ENCODE data around the gene ZMIZ2.

DNA sequence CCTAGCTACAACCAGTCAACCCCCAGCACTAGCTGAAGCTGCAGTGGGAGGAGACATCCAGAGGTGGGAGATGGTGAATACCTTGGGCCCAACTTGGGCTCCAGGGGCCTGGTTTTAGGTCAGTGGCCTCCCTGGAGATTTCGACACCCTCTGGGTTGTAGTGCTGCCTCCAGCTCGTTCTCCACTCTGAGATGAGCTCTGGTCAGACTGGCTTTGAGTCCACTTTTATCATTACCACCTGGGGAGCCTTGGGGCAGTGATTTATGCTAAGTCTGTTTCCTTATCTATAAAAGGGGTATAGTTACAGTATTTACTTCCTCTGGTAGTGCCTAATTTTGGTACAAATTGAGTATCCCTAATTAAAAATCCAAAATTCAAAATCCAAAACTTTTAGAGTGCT lies 70.6 kb downstream of the ZMIZ2 start:
- no peak for TF ChIP-seq KLF16 (tag by site-specific recombination; IDR thresholded peaks at IDR 0.05)
- TF ChIP-seq, protein P1, sequence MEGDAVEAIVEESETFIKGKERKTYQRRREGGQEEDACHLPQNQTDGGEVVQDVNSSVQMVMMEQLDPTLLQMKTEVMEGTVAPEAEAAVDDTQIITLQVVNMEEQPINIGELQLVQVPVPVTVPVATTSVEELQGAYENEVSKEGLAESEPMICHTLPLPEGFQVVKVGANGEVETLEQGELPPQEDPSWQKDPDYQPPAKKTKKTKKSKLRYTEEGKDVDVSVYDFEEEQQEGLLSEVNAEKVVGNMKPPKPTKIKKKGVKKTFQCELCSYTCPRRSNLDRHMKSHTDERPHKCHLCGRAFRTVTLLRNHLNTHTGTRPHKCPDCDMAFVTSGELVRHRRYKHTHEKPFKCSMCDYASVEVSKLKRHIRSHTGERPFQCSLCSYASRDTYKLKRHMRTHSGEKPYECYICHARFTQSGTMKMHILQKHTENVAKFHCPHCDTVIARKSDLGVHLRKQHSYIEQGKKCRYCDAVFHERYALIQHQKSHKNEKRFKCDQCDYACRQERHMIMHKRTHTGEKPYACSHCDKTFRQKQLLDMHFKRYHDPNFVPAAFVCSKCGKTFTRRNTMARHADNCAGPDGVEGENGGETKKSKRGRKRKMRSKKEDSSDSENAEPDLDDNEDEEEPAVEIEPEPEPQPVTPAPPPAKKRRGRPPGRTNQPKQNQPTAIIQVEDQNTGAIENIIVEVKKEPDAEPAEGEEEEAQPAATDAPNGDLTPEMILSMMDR (tag by site-specific recombination; IDR thresholded peaks at IDR 0.05) = no peak
